Measurements from ENCODE around the gene GPR142. TPM values are rescaled to one million over a fixed set of nuclear protein-coding genes. Genes with fewer than 3 reads are reported as not detected.

Gene GPR142
- total and polyA plus RNA-seq, 10 of the 15 experiments (the other 5 are each of a cell fraction or from before 2014, with no cell fraction given) = not detected

GRCh38 chr17:74362069-74362405 lies 5.3 kb upstream of the GPR142 start (continued):
- TF ChIP-seq, protein P1, sequence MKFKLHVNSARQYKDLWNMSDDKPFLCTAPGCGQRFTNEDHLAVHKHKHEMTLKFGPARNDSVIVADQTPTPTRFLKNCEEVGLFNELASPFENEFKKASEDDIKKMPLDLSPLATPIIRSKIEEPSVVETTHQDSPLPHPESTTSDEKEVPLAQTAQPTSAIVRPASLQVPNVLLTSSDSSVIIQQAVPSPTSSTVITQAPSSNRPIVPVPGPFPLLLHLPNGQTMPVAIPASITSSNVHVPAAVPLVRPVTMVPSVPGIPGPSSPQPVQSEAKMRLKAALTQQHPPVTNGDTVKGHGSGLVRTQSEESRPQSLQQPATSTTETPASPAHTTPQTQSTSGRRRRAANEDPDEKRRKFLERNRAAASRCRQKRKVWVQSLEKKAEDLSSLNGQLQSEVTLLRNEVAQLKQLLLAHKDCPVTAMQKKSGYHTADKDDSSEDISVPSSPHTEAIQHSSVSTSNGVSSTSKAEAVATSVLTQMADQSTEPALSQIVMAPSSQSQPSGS (IDR thresholded peaks at IDR 0.05; ENCODE audit: low read length) = no peak
- no peak for TF ChIP-seq MXI1 (IDR thresholded peaks at IDR 0.05; ENCODE audit: low read depth, low read length)
- TF ChIP-seq TARDBP (IDR thresholded peaks at IDR 0.05; ENCODE audit: borderline replicate concordance) = no peak
- TF ChIP-seq ZNF207 (IDR thresholded peaks at IDR 0.05; ENCODE audit: borderline replicate concordance) = no peak

- H3K36me3 ChIP-seq (ENCODE audit: control insufficient read depth in 2 of 2, insufficient read depth in 2 of 2, low read length in 1 of 2) = no peaks in the 10 kb centered on the region
- ChIA-PET CTCF (interaction anchor here (0.5 to 3.2 kb wide), 14 partner anchors 11 to 273 kb away, joined by 3 to 10 read pairs (median 3); partner anchors contain the start of genes CD300LB and RPL38), POLR2A (no interaction called here), SMC1A (ENCODE audit: uncharacterized antibody, unreplicated experiment) (interaction anchor here (0.9 to 1.8 kb wide), 3 partner anchors 16 to 64 kb away, joined by 3 to 7 read pairs (median 3); no protein-coding TSS in a partner anchor), RAD21 (ENCODE audit: unreplicated experiment) (interaction anchor here (1.0 kb wide), 1 partner anchor 150 kb away, joined by 4 read pairs; the partner anchor contains the start of gene TTYH2)
- no peaks in the 10 kb centered on the region for H3K9me3 ChIP-seq (replicated peaks; ENCODE audit: control insufficient read depth, insufficient read depth, low read length)
- H3K9ac ChIP-seq (ENCODE audit: control insufficient read depth, insufficient read depth, low read length) = no peak overlapping the region
- FAIRE-seq = no peak
- no peaks in the 10 kb centered on the region for H3K79me2 ChIP-seq (ENCODE audit: control insufficient read depth, insufficient read depth, low read length)
- H4K20me1 ChIP-seq (ENCODE audit: control insufficient read depth, insufficient read depth) = no peaks in the 10 kb centered on the region; the same call in 1 of the 2 replicates
- no peak for TF ChIP-seq IKZF1 (conservative IDR thresholded peaks at IDR 0.05)
- no peak for TF ChIP-seq RFX5 (IDR thresholded peaks at IDR 0.05; ENCODE audit: low read depth, low read length)
- no peak for TF ChIP-seq ZBTB11 (CRISPR knock-in tag; IDR thresholded peaks at IDR 0.05)
- TF ChIP-seq HDAC2 (IDR thresholded peaks at IDR 0.05) = no peak
- TF ChIP-seq RAD21 (IDR thresholded peaks at IDR 0.05; ENCODE audit: insufficient read depth, low read depth, low read length) = no peak
- no peak for TF ChIP-seq JUNB (IDR thresholded peaks at IDR 0.05)
- TF ChIP-seq TARDBP (IDR thresholded peaks at IDR 0.05; ENCODE audit: borderline replicate concordance) = no peak
- no peak for TF ChIP-seq ATF3 (IDR thresholded peaks at IDR 0.05; ENCODE audit: borderline replicate concordance, extremely low read depth, low read depth, low read length)
- no peak for TF ChIP-seq RB1 (IDR thresholded peaks at IDR 0.05; ENCODE audit: borderline replicate concordance)
- no peak for TF ChIP-seq E2F4 (IDR thresholded peaks at IDR 0.05; ENCODE audit: low read depth, low read length)
- no TSS peak for BruUV-seq (replicated peaks)
- in situ Hi-C loops (cut with MboI) (no loop called here), intact Hi-C loops (cut with micrococcal nuclease; ENCODE audit: unreplicated experiment) (no loop called here)
- H3K4me1 ChIP-seq (ENCODE audit: control insufficient read depth, insufficient read depth, low read length) = no peaks in the 10 kb centered on the region
- H3K27ac ChIP-seq (ENCODE audit: control insufficient read depth, insufficient read depth) = no peak overlapping the region
- H3K27me3 ChIP-seq (replicated peaks in 1 of 2; ENCODE audit: control insufficient read depth in 2 of 2, insufficient read depth in 2 of 2, low read length in 1 of 2) = peaks cover 2% of the 10 kb centered on the region in 2 experiments; a peak in 3 of 4 replicates
- no peak for DNase-seq (ENCODE audit: low read depth, low spot score)
- H2AFZ ChIP-seq (ENCODE audit: control insufficient read depth, low read depth, low read length) = no peak overlapping the region
- H3K4me2 ChIP-seq (ENCODE audit: control insufficient read depth, insufficient read depth) = no peak overlapping the region
- no peak for ATAC-seq
- 33% methylated on average over 14 of the region's 14 CpGs for WGBS (ENCODE audit: insufficient coverage, insufficient replicate concordance, low lambda C conversion rate, missing lambda C conversion rate)
- H3K4me3 ChIP-seq = no peak overlapping the region
Measured at GRCh38 chr17:74362810-74363498, 4.4 kb upstream of the GPR142 start.

All from GM12878 (cell line).